Glomerular visceral epithelial cell (primary cell): ENCODE results near the gene SLC35G3.
"Not testable (repeated sequence)": the region's sequence is repeated elsewhere in the genome, so short reads cannot be mapped to it uniquely, and the experiment has no call there.

ENCODE experiments used
- DNase-seq: peaks from one replicate; pipeline ENCODE4 v3.0.0-alpha.2; 2016; ENCODE audit errors: extremely low spot score

SLC35G3 gene

DNA sequence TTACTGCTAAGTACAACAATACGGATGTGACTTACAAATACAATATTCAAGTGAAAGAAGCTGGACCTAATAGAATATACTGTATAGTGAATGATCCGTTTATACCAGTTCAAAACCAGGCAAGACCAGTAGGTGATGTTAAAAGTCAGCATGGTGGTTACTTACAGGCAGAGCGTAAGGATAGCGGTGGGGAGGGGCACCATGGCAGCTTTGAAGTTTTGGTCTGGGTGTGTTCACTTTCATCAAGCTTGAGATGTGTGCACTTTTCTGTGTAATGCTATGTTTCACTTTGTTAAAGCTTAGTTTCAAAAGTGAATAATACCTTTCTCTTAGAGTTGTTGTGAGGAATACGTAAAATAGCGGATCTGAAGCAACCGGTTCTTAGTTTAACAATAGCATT, 16.5 kb upstream of the SLC35G3 start:
- DNase-seq = no peak

DNA sequence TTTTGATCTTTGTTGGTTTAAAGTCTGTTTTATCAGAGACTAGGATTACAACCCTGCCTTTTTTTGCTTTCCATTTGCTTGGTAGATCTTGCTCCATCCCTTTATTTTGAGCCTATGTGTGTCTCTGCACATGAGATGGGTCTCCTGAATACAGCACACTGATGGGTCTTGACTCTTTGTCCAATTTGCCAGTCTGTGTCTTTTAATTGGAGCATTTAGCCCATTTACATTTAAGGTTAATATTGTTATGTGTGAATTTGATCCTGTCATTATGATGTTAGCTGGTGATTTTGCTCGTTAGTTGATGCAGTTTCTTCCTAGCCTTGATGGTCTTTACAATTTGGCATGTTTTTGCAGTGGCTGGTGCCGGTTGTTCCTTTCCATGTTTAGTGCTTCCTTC, 8.4 kb upstream of the SLC35G3 start:
- not testable (repeated sequence) for DNase-seq

DNA sequence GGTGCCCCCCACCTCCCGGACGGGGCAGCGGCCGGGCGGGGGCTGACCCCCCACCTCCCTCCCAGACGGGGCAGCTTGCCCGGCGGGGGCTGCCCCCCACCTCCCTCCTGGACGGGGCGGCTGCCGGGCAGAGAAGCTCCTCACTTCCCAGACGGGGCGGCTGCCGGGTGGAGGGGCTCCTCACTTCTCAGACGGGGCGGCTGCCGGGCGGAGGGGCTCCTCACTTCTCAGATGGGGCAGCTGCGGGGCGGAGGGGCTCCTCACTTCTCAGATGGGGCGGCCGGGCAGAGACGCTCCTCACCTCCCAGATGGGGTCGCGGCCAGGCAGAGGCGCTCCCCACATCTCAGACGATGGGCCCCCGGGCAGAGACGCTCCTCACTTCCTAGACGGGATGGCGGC, 869 bp upstream of the SLC35G3 start:
- DNase-seq = not testable (repeated sequence)

DNA sequence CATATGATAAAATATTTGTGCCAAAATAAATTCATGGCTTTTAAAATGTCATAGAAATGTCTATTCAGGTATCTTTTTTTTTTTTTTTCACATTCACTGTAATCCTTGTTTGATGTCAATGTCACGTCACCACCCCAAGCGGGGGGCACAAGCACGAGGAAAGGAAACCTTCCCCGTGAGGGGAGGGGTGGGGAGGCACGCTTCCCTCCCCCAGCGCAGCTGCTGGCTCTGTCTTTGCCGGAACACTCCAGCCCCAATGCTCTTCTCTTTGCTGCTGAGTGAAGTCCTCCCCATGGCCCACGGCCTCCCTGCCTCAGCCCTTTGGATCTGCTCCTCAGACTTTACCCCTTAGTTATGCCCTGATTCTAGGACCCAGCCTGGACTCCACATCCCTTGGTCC, 1.5 kb downstream of the SLC35G3 start:
- no peak for DNase-seq

DNA sequence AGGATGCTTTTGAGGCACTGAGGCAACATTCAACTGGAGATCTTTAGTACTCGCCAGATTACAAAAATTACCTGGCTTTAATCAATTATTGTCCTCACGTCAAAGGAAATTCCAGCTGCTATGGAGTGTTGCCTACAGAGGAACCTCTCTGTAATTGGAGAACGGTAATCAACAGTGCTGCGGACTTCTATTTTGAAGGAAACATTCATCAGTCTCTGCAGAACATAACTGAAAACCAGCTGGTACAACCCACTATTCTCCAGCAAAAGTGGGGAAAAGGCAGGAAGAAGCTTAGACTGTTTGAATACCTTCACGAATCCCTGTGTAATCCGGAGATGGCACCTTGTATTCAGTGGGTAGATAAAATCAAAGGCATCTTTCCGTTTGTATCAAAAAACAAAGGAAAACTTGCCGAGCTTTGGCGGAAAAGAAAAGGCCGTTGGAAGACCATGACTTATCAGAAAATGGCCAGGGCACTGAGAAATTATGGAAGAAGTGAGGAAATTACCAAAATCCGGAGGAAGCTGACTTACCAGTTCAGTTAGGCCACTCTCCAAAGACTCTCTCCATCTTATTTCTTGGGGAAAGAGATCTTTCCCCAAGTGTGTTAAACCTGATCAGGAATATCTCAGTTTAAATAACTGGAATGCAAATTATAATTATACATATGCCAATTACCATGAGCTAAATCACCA, 3.0 kb downstream of the SLC35G3 start:
- DNase-seq = no peak

DNA sequence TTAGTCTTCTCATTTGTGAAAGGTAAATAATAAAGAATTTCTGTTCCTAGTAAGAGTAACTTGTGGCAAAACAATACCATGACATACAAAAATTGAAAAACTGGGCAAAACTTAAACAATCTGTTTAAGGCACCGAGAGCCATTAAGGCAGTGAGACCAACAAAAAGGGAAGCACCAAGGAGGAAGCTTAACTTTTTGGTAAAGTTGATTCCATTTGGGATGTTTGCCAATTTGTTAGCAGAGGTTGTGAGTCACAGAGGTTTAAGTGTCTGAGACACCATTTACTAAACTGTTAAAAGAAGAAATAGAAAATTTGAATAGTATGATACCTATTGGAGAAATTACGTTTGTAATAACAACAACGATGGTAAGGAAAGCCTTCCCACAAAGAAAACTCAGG, 4.9 kb downstream of the SLC35G3 start:
- DNase-seq = no peak

DNA sequence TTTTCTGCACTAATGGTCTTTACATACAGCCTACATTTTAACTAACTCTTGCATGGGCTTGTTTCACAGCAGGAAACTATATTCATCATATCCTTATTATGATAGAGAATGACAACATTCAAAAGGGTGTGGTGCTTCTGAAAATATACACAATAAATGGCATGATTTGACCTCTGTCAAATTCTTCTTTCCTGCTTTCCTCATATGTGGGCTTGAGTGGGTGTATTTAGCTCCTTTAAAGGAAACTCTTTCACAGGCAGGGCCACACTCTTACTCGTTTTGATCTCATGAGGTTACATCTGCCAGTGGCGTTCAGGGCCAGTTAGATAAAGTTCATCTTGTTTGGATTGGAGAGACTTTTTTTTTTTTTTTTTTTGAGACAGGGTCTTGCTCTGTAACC, 6.1 kb downstream of the SLC35G3 start:
- DNase-seq = no peak

DNA sequence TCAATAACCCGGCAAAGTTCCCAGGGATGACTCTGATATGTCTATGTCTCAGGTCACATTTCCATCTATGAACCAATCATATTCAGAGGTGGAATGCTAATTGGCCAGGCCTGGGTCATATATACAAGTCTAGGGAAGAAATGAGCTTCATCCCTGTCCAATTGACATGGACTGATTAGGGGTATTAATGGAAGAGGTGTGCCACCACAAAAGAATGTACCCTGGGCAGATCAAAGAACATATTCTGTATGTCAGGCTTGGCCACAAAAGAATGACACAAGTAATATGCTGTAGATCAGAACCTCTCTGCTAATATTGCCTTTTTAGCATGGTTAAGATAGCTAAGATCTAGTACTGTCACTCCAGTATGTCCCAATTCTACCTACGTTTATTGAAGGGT, 6.7 kb downstream of the SLC35G3 start:
- no peak for DNase-seq

DNA sequence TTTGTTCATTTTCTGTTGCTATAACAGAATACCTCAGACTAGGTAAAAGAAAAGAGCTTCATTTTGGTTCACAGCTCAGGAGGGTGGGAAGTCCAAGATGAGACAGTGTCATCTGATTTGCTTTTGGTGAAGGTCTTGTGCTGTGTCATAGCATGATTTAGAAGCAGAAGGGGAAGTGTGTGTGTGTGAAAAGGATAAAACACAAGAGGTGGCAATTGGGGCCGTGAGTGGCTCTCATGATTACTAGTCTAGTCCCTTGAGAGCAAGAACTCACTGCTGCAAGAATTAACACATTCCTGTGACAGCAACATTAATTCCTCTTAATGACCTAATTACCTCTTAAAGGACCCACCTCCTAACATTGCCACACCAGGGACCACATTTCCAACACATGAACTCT, 8.3 kb downstream of the SLC35G3 start:
- DNase-seq = no peak

DNA sequence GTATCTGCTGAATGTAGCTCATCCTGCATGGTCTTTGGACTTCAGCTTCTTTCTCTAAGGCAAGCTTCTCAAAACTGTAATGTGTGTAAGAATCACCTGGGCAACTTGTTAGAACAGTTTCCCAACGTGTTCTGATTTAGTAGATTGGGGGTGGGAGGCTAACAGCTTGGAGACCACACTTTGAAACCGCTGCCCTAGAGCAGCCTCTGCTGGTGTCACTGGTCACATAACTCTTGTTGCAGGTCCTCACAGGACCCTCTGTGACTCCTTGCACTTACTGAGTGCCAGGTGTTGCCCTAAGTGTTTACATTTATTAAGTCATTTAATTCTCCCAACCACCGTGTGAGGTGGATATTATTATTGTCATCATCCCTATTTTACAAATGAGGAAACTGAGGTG, 9.9 kb downstream of the SLC35G3 start:
- DNase-seq = no peak

DNA sequence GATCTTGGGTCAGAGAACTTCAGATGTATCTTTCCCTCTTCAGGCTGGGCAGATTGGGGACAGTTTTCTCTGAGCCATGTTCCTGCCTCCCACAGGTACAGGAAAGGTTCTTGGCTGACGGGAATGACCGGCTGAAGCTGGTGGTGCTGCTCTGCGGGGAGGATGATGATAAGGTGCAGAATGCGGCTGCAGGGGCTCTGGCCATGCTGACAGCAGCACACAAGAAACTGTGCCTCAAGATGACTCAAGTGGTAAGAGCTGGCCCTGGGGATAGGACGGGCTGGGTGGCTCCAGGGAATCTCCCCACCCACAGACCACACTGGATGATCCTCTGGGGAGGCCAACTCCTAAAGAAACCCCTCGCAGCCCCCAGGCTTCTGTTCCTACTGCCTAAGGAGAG, 10.9 kb downstream of the SLC35G3 start:
- no peak for DNase-seq

DNA sequence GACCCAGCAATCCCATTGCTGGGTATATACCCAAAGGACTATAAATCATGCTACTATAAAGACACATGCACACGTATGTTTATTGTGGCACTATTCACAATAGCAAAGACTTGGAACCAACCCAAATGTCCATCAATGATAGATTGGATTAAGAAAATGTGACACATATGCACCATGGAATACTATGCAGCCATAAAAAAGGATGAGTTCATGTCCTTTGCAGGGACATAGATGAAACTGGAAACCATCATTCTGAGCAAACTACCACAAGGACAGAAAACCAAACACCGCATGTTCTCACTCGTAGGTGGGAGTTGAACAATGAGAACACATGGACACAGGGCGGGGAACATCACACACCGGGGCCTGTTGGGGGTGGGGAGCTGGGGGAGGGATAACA, 14.8 kb downstream of the SLC35G3 start:
- DNase-seq = not testable (repeated sequence)

DNA sequence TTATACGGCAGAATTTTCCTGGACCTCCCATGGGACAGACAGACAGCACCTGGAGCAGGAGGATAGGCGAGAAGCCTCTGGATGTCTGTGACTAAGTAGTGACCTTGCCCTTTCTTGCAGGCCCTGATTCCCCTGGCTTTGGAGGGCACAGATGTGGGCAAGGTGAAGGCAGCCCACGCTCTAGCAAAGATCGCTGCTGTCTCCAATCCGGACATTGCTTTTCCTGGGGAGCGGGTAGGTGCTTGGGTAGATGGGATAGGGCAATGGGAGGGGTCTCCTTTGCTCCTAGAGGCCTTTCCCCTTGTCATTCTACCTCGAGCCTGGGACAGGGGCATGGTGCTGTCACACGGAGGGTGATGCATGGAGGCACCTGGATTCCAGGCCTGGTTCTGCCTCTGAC, 17.3 kb downstream of the SLC35G3 start:
- DNase-seq = no peak

DNA sequence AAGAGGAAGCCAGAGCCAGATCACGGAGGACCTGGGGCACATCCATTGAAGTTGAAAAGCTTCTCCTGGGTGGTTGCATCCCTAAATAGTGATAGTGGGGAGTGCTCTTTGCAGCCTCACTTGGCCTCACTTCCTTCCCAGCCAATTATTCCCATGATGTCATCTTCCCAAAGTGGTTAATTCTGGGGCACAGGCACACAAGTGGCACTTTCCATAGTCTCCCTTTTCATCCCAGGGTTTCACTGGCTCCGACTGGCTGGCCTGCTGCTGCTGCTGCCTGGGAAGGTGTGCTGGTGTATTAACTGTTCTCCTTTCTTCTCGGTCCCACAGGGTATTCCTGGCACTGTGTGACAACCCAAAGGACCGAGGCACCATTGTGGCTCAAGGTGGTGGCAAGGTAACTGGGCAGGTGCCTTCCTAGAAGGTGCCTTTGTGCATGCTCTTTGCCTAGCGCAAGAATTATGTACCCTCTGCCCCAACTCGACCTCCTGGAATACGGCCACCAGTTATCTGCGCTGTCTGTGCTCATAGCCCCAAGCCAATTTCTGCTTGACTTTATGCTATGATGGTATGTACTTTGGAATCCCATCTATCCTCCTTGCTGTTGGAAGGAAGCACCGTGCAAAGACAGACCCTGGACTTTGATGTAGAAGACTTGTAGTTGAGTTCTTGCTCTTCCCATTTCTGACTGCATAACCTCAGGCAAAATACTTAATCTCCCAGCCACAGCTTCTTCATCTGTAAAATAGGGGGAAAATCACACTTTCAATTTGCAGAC, 18.4 kb downstream of the SLC35G3 start:
- DNase-seq = no peak

DNA sequence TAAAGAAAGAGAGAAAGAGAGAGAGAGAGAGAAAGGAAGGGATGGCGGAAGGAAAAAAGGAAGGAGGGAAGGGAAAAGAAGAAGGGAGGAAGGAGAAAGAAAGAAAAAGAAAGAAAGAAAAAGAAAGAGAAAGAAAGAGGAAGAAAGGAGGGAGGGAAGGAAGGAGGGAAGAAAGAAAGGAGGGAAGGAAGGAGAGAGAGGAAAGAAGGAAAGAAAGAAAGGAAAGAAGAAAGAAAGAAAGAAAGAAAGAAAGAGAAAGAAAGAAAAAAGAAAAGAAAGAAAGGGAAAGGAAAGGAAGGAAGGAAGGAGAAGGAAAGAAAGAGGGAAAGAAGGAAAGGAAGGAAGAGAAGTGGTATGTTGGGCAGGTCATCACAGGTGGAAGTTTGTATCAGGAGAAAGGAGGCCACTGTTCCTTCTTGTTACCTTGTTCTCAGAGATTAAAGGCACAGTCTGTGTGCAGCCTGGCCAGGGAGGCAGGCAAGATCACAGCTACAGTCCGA, 19.3 kb downstream of the SLC35G3 start:
- DNase-seq = no peak

DNA sequence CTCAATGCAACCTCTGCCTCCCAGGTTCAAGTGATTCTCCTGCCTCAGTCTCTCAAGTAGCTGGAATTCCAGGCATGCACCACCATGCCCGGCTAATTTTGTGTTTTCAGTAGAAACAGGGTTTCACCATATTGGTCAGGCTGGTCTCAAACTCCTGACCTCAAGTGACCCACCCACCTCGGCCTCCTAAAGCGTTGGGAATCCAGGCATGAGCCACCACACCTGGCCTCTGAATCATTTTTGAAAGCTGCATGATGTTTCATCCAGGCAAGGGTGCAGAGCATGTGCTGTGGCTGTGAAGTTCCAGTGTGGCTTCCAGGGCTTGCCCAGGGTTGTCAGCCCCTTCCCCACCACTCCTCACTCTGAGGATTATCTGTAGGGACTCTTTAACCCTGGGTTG, 21.9 kb downstream of the SLC35G3 start:
- not testable (repeated sequence) for DNase-seq

DNA sequence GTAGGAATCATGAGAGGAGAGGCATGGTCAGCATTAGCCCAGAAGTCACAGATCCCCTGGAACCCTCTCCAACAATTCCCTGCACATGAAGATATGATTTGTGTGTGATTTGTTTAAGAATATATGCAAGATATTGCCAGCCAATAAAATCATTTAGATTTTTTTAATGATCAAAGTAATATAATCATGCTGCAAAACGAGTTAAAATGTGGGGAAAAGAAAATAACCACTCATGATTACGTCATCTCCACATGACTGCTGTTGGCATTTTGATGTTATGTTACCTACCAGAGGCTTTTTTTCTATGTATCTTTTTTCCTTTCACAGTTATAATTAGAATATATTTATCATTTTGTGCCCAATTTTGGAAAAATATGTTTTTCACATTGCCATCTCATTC, 22.4 kb downstream of the SLC35G3 start:
- DNase-seq = no peak

DNA sequence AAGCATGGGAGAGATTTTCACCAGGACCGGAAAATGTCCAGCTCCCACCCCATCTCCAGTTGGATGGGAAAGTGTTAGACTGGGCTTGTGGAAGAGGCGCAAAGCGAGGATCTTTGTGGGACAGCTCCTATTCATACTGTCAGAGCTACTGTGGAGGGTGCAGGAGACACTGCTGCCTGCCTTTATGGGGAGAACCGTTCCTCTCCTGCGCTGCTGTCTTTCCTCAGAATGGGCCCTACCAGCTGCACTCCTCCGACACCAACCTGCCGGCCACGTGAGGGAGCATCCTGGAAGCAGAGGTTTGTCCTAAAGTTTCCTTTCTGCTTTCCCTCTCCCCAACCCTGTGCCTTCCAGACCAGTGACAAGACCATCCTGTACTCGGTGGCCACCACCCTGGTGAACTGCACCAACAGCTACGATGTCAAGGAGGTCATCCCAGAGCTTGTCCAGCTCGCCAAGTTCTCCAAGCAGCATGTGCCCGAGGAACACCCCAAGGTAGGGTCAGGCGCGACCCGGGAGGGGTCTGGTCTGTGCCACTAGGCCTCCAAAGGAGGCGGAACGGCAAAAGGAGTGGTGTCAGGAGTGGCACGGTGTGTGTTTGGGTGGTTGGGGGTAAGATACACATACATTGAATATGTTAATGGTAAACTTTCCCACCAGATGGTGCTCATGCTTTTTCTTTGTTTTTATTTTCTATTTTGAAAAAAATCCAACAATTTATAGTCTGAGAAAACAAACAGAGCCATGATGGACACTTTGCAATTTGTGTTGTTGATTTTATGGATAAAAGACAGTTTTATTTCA, 23.0 kb downstream of the SLC35G3 start:
- DNase-seq = no peak

DNA sequence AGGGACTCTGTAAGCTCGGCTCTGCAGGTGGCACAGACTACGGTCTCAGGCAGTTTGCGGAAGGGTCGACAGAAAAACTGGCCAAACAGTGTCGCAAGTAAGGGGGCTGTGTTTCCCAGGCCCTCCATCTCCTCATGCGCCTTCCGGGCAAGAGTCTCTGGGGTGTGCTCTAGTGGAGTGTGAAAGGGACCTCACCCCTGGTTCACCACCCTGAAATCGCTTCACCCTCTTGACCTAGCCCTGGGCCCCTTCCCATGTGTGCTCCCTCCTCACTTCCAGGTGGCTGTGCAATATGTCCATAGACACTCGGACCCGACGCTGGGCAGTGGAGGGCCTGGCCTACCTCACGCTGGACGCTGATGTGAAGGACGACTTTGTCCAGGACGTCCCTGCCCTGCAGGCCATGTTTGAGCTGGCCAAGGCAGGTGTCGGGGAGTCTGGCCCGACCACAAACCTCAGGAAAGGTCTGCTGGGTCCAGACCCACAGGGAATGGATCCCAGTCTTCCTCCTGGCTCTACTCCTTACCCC, 24.3 kb downstream of the SLC35G3 start:
- no peak for DNase-seq

DNA sequence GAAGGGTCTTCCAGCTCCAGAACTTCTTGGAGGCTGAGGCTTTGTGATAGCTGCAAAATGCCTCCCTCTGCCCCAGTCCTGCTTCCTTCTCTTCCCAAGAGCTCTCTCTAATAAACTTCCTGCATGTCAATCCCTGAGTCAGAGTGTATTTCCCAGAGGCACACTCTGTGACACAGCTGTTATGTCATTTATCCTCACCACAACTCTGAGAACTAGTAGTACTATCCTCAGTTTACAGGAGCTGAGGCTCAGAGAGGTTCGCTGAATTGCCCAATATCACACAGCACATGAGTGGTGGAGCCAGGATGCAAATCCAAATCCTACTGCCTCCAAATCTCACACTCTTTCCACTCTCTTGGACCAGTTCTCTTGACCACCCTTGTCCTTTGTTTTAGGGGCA, 26.5 kb downstream of the SLC35G3 start:
- no peak for DNase-seq

DNA sequence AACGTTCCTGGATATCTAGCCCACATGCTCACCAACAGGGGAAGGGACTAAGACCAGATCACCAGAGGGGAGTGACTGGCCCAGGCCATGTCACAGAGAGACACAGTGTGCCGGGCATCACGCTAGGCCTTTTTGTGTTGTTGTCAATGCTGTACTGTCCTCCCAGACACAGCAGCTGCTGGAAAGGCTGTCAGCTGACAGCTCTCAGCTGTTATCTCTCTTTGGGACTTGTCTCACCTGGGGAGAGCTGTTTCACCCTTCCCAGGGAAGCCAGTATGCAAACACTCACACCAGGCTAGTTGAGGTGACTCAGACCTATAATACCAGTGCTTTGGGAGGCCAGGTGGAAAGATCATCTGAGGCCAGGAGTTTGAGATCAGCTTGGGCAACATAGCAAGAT, 27.1 kb downstream of the SLC35G3 start:
- no peak for DNase-seq

DNA sequence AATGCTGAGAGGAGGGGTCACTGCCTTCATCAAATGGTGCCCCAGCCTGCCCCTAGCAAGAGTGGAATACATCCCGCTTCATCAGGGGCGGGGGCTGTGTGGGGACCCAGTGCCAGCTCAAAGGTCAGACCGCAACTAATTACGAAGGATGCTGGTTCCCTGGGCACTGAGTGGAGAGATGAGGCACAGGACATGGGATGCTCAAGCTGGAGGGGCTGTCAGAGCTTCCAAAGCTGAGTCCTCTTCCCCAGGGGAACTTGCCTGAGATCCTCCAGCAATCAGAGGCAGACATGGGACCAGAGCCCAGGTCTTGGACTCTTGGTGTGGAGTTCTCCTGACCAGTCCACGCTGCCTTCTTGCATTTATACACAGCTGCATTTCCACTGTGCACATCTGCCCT, 27.7 kb downstream of the SLC35G3 start:
- DNase-seq = no peak
